GM21619 (cell line): Measurements from ENCODE around the gene IGF2R.
"Not testable (repeated sequence)": the region's sequence is repeated elsewhere in the genome, so short reads cannot be mapped to it uniquely, and the experiment has no call there.

Experiments used
- ATAC-seq: cut with Tn5 transposase; IDR thresholded peaks from one replicate; pipeline ENCODE4 v1.9.1; 2021; ENCODE audit not compliant: unreplicated experiment

IGF2R gene

GRCh38 chr6:159953091-159953601 lies 15.7 kb upstream of the IGF2R start:
- ATAC-seq = no peak

DNA sequence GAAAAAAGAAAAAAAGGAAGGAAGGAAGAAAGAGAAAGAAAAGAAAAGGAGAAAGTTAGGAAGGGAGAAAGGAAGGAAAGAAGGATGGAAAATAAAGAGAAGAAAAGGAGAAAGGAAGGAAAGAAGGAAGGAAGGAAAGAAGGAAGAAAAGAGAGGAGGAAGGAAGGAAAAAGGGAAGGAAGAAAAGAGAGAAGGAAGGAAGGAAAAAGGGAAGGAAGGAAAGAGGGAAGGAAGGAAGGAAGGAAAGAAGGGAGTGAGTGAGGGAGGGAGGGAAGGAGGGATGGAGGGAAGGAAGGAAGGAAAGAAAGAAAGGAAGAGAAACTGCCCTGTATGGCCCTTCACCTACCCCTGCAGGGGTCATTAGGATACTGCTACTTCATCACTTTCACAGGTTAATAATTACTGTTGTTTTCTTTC lies 12.9 kb upstream of the IGF2R start:
- ATAC-seq = no peak

GRCh38 chr6:159957071-159957673 lies 11.7 kb upstream of the IGF2R start:
- no peak for ATAC-seq

DNA sequence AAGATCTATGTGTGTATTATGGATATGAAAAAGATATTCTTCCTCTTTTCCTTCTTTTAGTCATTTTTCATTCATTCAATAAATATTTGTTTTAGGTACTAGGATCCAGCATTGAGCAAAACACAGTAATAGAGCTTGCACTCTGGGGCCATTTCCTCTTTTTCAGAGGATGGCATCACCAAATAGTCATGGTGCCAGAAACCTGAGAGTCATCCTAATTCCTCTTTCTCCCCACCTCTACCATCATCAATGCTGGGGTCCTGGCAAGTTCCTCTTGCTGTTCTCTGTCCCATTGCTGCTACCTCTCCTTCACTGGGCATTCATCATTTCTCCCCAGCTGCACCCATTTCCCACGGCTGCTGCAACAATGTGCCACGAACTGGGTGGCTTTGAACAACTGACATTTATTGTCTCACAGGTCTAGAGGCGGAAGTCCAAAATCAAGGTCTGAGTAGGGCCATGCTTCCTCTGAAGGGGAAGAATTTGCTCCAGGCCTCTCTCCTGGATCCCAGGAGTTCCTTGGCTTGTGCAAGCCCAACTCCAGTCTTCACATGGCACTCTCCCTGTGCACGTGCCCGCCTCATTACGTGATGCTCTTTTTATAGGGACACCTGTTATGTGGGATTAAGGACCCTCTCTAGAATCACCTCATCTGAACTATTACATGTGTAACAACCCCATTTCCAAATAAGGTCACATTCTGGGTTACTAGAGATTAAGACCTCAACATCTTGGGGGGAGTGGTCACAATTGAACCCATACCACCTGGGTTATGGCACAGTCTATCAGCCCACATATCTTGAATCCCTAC lies 9.5 kb upstream of the IGF2R start:
- peak; percentile 56 for ATAC-seq

DNA sequence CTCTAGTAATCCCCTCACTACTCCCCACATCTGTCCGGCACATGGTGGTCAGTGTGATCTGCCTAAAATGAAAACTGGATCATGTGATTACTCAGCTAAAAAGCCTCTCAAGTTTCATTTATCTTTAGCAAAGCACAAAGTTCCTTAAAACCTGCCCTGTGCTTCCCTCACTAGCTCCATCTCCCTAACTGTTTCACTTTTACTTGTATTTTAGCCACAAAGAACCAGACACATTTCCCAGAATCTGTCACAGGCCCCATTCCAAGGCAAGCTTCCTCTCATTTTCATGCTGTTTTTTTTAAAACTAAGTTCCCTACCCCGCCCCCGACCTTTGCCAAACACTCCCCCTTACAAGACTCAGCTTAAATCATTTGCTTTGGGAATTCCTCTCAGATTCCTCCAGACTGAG lies 8.9 kb upstream of the IGF2R start:
- no peak for ATAC-seq

GRCh38 chr6:159960485-159960884 lies 8.4 kb upstream of the IGF2R start:
- no peak for ATAC-seq

DNA sequence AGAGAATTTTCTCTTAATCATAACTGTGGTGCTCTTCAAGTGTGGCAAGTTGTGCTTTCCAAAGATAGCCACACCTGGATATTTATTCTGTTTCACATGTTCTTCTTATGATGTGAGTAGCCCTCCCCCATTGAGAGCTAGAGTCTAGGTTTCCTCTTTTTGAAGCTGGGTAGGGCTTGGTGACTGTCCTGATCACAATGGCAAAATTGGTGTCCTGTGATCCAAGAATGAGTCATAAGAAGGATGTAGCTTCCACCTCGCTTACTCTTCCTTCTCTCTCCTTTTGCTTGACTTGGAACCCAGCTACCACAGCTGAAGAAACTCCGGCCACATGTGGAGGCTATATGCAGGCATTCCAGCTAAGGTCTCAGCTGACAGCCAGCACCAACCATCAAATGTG lies 7.4 kb upstream of the IGF2R start:
- no peak for ATAC-seq

- no peak for ATAC-seq
These were observed 5.8 kb upstream of the IGF2R start for GRCh38 chr6:159963111-159963510.

GRCh38 chr6:159964046-159964445 lies 4.8 kb upstream of the IGF2R start:
- no peak for ATAC-seq

GRCh38 chr6:159966339-159966738 lies 2.5 kb upstream of the IGF2R start:
- no peak for ATAC-seq

DNA sequence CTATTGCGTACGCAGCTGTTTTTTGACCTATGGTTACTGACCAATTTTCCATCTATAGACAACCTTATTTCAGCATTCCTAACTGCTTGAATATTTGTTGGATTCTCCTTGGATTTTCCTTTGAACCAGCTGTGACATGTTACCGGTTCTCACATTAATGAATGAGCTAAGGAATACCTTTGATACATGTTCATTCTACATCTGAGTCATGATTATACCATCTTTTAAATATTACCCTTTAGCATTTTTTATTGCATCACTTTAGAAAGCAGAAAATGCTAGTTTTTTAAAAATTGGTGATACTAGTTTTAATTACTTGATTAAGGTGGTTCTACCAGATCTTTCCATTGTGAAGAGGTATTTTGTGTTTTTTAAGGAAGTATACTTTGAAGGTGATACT lies 1.9 kb upstream of the IGF2R start:
- ATAC-seq = no peak

- ATAC-seq = not testable (repeated sequence)
These were observed 1.3 kb upstream of the IGF2R start for GRCh38 chr6:159967621-159968020.

DNA sequence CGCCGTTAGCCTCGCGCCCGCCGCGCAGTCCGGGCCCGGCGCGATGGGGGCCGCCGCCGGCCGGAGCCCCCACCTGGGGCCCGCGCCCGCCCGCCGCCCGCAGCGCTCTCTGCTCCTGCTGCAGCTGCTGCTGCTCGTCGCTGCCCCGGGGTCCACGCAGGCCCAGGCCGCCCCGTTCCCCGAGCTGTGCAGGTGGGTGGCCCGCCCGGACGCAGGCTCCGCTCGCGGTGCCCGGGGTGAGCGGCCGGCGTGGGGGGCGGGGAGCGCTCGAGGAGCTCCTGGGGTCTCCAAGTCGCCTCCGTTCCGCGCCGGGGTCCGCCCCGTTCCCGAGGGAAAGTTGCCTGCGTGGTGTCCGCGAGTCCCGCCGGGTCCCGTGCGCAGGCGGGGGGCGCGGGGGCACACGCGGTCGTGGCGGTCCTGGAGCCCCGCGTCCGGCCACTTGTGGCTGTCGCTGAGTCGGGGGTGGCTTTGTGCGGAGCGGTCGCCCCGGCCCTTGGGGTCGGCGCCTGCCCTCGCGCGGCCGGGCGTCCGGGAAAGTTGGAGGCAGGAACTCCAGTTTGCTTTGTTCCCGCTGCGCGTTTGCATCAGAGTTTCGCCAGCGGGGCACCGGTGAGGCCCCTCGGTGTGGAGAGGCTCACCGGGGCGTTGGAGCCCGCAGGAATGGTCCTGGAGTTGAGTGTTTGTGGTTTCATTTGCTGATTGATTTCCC lies 476 bp downstream of the IGF2R start:
- peak; percentile 31 for ATAC-seq

DNA sequence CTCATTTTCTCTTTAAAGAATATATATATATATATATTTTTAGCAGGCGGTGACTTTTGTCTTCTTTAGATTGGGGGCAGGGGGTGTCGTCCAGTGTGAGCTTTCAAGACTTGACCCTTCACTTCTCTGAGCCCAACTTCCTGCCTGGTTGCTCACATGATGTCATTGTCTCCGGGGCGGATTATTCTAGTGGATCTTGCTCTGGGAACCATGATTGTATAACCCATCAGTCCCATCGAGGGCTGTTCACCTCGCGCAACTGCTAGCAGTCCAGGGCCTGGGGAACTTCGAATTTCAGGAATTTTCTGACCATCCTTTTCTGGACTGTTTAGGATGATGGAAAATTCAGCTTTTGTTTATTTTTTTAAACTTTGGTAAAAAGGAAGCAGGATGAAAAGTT lies 1.0 kb downstream of the IGF2R start:
- peak; percentile 29 for ATAC-seq

GRCh38 chr6:159970659-159971063 lies 1.8 kb downstream of the IGF2R start:
- ATAC-seq = no peak

DNA sequence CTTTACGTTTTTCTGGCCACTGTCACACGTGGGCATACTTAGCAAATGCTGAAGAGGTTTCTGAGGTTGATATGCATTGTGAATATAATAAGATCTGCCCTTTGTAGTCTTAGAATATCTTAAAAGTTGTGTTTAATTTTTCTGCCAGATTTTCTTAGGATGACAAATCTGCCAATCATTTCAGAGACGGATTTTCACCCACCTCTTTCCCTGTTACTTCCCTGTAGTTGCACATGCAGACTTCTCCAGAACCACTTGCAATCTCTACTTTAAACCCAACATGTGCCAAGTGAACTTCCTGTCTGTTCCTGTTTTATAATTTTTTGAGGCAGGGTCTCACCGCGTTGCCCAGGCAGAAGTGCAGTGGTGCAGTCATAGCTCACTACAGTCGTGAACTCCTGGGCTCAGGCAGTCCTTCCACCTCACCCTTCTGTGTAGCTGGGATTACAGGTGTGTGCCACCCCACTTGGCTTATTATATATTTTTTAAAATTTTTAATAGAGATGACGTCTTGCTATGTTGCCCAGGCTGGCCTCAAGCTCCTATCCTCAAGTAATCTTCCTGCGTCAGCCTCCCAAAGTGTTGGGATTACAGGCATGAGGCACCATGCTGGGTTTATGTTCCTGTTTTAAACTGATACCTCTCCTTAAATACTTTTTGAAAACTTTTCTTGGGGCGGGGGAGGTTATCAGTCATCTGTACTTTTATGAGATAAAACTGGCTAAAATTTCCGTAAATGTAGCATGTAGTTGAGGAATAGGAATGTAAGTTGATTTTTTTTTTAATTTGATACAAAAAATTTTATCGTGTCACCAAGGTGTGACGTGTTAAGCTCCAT lies 2.7 kb downstream of the IGF2R start:
- no peak for ATAC-seq

DNA sequence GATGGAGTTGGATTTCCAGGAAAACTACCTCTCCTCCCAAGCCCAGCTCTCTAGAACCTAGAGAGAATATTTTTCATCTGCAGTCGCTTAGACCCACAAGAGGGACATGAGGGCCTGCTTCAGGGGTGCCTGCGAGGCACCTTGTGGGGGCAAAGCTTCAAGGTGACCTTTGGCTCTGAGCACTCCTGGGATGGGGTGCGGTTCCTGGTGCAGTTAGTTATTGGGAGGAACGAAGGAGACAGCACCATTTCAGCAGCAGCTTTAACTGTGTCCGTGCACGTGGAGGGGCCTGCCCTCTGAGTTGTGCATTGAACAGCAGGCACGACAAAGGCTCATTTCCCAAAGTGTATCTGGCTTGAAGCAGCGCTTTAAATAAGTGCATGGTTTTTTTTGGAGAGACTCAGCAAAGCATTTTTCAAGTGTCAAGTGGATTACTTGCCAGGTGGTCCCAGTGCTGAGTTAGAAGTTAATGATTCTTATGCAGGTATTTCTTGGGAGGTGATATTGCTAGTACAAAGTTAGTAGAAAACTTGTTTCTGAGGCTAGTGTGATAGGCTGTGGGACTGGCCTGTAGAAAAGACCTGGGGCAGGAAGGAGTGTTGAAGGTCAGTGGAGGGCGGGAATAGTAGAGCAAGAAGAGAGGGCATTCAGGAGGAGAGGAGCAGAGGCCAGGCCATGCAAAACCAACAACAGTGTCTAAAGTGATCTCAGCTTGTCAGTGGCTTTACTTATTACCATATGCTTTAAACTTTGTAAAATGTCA lies 3.8 kb downstream of the IGF2R start:
- ATAC-seq = no peak

GRCh38 chr6:159973406-159973805 lies 4.5 kb downstream of the IGF2R start:
- no peak for ATAC-seq

GRCh38 chr6:159973951-159974350 lies 5.1 kb downstream of the IGF2R start:
- ATAC-seq = peak; percentile 36

DNA sequence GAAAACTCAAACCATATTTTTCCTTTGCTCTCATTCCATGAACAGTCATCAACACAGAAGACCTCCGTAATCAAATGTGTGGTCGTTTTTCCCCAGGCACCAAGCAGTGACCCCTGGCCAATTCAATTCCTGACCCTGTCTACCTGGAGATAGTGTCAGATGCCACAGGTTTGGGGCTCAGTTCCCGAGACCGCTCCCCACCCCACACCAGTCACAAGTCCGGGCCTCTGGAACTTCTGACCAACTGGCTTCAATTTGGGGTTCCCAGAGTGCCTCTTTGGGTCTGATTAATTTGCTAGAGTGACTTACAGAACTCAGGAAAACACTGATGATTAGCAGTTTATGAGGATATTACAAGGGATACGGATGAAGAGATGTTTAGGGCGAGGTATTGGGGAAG lies 6.0 kb downstream of the IGF2R start:
- ATAC-seq = no peak
